ENCODE results near the gene ANKRD10. TPM values are rescaled to one million over a fixed set of nuclear protein-coding genes. Genes with fewer than 3 reads are reported as not detected.

Gene ANKRD10
- total and polyA plus RNA-seq, 2 experiments from 2014 or later = 39.9 to 42.7 TPM

DNA sequence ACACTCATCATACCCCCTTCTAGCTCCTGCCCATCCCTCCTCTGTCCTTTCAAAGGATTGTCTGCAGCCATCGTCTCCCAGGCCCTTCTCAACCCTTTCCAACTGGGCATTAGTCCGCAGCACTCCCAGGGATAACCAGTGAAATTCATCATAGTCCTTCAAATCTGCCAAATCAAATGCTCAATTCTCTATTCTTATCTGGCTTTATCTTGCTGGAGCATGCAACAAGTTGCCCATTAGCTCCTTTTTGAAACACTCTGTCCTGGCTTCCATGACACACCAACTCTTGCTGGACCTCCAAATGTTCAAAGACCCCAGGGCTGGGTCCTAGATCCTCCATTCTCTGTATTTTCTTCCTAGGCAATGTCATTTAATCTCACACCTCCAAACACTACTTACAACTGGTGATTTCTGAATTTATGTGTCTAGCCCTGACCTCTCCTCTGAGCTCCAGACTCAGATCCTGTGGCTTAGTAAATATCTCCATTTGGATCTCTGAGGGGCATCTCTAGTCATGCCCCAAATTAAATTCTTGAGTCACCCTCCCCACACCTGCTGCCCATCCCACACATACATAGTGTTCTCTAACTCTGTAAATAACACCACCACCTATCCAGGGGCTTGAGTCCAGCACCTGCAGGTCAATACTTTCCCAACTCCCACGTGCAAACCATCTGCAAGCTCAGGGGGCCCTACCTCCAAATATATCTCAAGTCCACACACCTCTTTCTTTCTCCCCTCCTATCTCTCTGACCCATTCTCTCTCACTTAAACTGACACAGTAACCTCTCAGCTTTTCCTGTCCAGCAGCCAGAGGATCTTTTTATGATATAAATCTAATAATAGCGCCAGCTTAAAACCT, 9.1 kb upstream of the ANKRD10 start:
- Histone ChIP-seq H3K9me3 (ENCODE audit: low read depth) (no peaks in the 10 kb centered on the region), H3K9ac (no peak overlapping the region), H3K36me3 (ENCODE audit: low read depth) (no peaks in the 10 kb centered on the region), H3K9me2 (ENCODE audit: insufficient read depth) (no peaks in the 10 kb centered on the region), H3F3A (ENCODE audit: insufficient read depth) (no peaks in the 10 kb centered on the region), H3K27me3 (replicated peaks; ENCODE audit: insufficient read depth) (peaks cover 12% of the 10 kb centered on the region), H3K27ac (no peak overlapping the region), H4K20me1 (ENCODE audit: insufficient read depth) (no peaks in the 10 kb centered on the region), H3K4me3 (no peak overlapping the region), H2AFZ (no peak overlapping the region), H3K4me2 (ENCODE audit: unreplicated experiment) (no peak overlapping the region), H3K79me2 (ENCODE audit: insufficient read depth) (no peaks in the 10 kb centered on the region), H3K4me1 (ENCODE audit: insufficient read depth) (no peaks in the 10 kb centered on the region)
- no peak for TF ChIP-seq EZH2 (IDR thresholded peaks at IDR 0.05; ENCODE audit: insufficient read depth, poor library complexity, severe bottlenecking)
- TF ChIP-seq EZH2phosphoT487 (IDR thresholded peaks at IDR 0.05; ENCODE audit: insufficient read depth, low read depth) = no peak
- 54 to 55% methylated on average over 4 of the region's 4 CpGs for WGBS, 2 experiments (ENCODE audit: low coverage in 1 of 2, low lambda C conversion rate in 2 of 2, missing lambda C conversion rate in 2 of 2)
- in situ Hi-C loops (cut with MboI) = no loop called here
- DNase-seq = no peak

DNA sequence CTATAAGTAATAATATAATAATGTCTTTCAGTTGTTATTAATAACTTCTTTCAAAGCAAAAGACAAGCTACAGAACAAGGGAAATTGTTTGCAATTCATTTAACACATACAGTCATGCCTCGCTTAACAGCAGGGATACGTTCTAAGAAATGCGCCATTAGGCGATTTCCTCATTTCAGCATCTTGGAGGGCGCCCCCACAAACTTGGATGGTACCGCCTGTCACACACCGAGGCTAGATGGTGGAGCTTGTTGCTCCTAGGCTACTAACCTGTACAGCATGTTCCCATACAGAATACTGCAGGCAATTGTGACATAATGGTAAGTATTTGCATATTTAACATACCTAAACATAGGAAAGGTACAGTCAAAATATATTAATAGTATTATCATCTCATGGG, 8.2 kb upstream of the ANKRD10 start:
- in situ Hi-C loops (cut with MboI) = no loop called here

DNA sequence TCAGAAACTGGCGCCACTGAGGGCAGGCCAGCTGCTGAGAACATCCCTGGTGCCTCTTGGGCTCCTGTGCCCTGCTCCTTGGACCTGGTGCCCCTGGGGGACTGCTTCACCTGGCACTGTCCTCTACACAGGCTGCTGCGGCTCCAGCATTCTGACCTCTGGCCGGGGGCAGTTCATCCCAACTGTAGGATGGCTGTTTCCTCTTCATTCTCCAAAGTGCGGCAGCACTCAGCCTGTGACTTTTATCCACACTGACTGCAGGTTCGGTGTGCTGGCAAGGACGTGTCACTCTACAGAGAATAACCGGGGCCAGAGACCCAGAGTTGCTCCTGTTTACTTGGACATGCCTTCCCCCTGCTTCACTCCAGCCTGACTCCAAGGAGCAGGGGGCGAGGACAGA, 7.6 kb upstream of the ANKRD10 start:
- Histone ChIP-seq H3K4me3 (no peak overlapping the region), H3F3A (ENCODE audit: insufficient read depth) (no peaks in the 10 kb centered on the region), H3K9me2 (ENCODE audit: insufficient read depth) (no peaks in the 10 kb centered on the region), H4K20me1 (ENCODE audit: insufficient read depth) (no peaks in the 10 kb centered on the region), H3K27me3 (replicated peaks; ENCODE audit: insufficient read depth) (peaks cover 12% of the 10 kb centered on the region), H3K36me3 (ENCODE audit: low read depth) (no peaks in the 10 kb centered on the region), H3K79me2 (ENCODE audit: insufficient read depth) (no peaks in the 10 kb centered on the region), H3K27ac (no peak overlapping the region), H3K9me3 (ENCODE audit: low read depth) (no peaks in the 10 kb centered on the region), H2AFZ (no peak overlapping the region), H3K4me2 (ENCODE audit: unreplicated experiment) (no peak overlapping the region), H3K4me1 (ENCODE audit: insufficient read depth) (no peaks in the 10 kb centered on the region), H3K9ac (no peak overlapping the region)
- no peak for DNase-seq
- no peak for TF ChIP-seq EZH2phosphoT487 (IDR thresholded peaks at IDR 0.05; ENCODE audit: insufficient read depth, low read depth)
- TF ChIP-seq EZH2 (IDR thresholded peaks at IDR 0.05; ENCODE audit: insufficient read depth, poor library complexity, severe bottlenecking) = no peak
- in situ Hi-C loops (cut with MboI) = no loop called here
- WGBS, 2 experiments (ENCODE audit: low coverage in 1 of 2, low lambda C conversion rate in 2 of 2, missing lambda C conversion rate in 2 of 2) = 23 to 34% methylated on average over 8 of the region's 8 CpGs

More for the DNA sequence above, 8.2 kb upstream of the ANKRD10 start:
- Histone ChIP-seq H3K79me2 (ENCODE audit: insufficient read depth) (no peaks in the 10 kb centered on the region), H3K4me3 (no peak overlapping the region), H3K36me3 (ENCODE audit: low read depth) (no peaks in the 10 kb centered on the region), H3K9ac (no peak overlapping the region), H4K20me1 (ENCODE audit: insufficient read depth) (no peaks in the 10 kb centered on the region), H3K4me1 (ENCODE audit: insufficient read depth) (no peaks in the 10 kb centered on the region), H3K4me2 (ENCODE audit: unreplicated experiment) (no peak overlapping the region), H3K27me3 (replicated peaks; ENCODE audit: insufficient read depth) (peaks cover 12% of the 10 kb centered on the region), H3K9me2 (ENCODE audit: insufficient read depth) (no peaks in the 10 kb centered on the region), H3F3A (ENCODE audit: insufficient read depth) (no peaks in the 10 kb centered on the region), H2AFZ (no peak overlapping the region), H3K27ac (no peak overlapping the region), H3K9me3 (ENCODE audit: low read depth) (no peaks in the 10 kb centered on the region)
- no peak for DNase-seq
- 81 to 89% methylated on average over 7 of the region's 7 CpGs for WGBS, 2 experiments (ENCODE audit: low coverage in 1 of 2, low lambda C conversion rate in 2 of 2, missing lambda C conversion rate in 2 of 2)
- TF ChIP-seq EZH2phosphoT487 (IDR thresholded peaks at IDR 0.05; ENCODE audit: insufficient read depth, low read depth) (no peak), EZH2 (IDR thresholded peaks at IDR 0.05; ENCODE audit: insufficient read depth, poor library complexity, severe bottlenecking) (no peak)

DNA sequence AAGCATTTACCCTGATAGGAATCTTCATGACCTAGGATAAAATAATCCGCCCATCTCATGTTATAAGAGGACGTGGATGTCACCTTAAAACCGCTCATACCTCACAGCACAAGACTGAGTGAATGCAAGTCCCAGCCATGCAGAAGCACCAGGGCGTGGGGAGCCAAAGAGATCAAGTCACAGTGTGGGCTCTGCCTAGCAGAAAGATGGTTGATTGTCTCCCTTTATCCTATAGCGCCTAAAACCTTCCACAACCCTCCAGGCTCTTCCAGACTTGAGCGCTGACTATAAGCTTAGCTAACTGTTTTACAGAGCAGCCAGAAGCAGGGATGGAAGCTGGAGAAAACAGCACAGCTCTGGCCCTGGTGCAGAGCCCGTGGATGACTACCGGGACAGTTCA, 6.8 kb upstream of the ANKRD10 start:
- Histone ChIP-seq H3K27me3 (replicated peaks; ENCODE audit: insufficient read depth) (peaks cover 12% of the 10 kb centered on the region), H3K4me3 (no peak overlapping the region), H2AFZ (no peak overlapping the region), H3K9ac (no peak overlapping the region), H3K4me2 (ENCODE audit: unreplicated experiment) (no peak overlapping the region), H3K79me2 (ENCODE audit: insufficient read depth) (no peaks in the 10 kb centered on the region), H3K9me3 (ENCODE audit: low read depth) (no peaks in the 10 kb centered on the region), H3K4me1 (ENCODE audit: insufficient read depth) (peaks cover 7% of the 10 kb centered on the region), H3K27ac (no peak overlapping the region), H4K20me1 (ENCODE audit: insufficient read depth) (no peaks in the 10 kb centered on the region), H3F3A (ENCODE audit: insufficient read depth) (peaks cover 8% of the 10 kb centered on the region), H3K36me3 (ENCODE audit: low read depth) (no peaks in the 10 kb centered on the region), H3K9me2 (ENCODE audit: insufficient read depth) (no peaks in the 10 kb centered on the region)
- WGBS, 2 experiments (ENCODE audit: low coverage in 1 of 2, low lambda C conversion rate in 2 of 2, missing lambda C conversion rate in 2 of 2) = 74% methylated on average over 8 of the region's 8 CpGs
- TF ChIP-seq EZH2 (IDR thresholded peaks at IDR 0.05; ENCODE audit: insufficient read depth, poor library complexity, severe bottlenecking) = no peak
- TF ChIP-seq EZH2phosphoT487 (IDR thresholded peaks at IDR 0.05; ENCODE audit: insufficient read depth, low read depth) = no peak
- no peak for DNase-seq
- in situ Hi-C loops (cut with MboI) = no loop called here
